A549 (cell line): Measurements from ENCODE around the gene PSMB9.

ENCODE experiments used
- CTCF ChIP-seq: fragments of >200 bp; sonication (Bioruptor Twin); formaldehyde crosslinking; IDR thresholded peaks from 3 replicates; pipeline ENCODE4 v1.5.1; 2016
- ESRRA ChIP-seq: fragments of 150-350 bp; IDR thresholded peaks from 2 replicates; pipeline ENCODE4 v1.6.1; 2014; ENCODE audit warnings: mild to moderate bottlenecking, low read length, borderline replicate concordance
- HMGXB4 ChIP-seq: fragments of 250-450 bp; sonication (Bioruptor Pico); IDR thresholded peaks from 2 replicates; pipeline ENCODE4 v1.5.0; 2021; ENCODE audit warnings: mild to moderate bottlenecking, moderate library complexity, borderline replicate concordance
- JUNB ChIP-seq: fragments of >200 bp; sonication (Bioruptor Twin); formaldehyde crosslinking; IDR thresholded peaks from 2 replicates; pipeline ENCODE4 v1.6.1; 2016
- POLR2A ChIP-seq: IDR thresholded peaks from 2 replicates; pipeline ENCODE4 v1.6.1; 2012; ENCODE audit warnings: mild to moderate bottlenecking, low read length
- RAD21 ChIP-seq, 2 experiments: fragments of >200 bp in 1 of 2; sonication (Bioruptor Twin) in 1 of 2; formaldehyde crosslinking in 1 of 2; IDR thresholded peaks in 1 of 2; conservative IDR thresholded peaks in 1 of 2; 2 replicates in 1 of 2; 3 replicates in 1 of 2; pipeline ENCODE4 v1.6.1; 2012 to 2018; ENCODE audit warnings: inconsistent platforms in 1 of 2
- RNF2 ChIP-seq: fragments of 200-600 bp; sonication (generic); IDR thresholded peaks from 2 replicates; pipeline ENCODE4 v1.6.1; 2016; ENCODE audit warnings: low read depth, mild to moderate bottlenecking, antibody characterized with exemption, moderate library complexity, borderline replicate concordance
- USF2 ChIP-seq: fragments of 450-650 bp; IDR thresholded peaks from 2 replicates; pipeline ENCODE4 v1.6.1; 2014; ENCODE audit warnings: antibody characterized with exemption
- ZNF302 ChIP-seq: fragments of 250-450 bp; sonication (Bioruptor Pico); IDR thresholded peaks from 2 replicates; pipeline ENCODE4 v1.9.0; 2021; ENCODE audit warnings: inconsistent platforms, mild to moderate bottlenecking, moderate library complexity

- no peak for TF ChIP-seq HMGXB4 (CRISPR knock-in tag)
- TF ChIP-seq RNF2, result no peak
- no peak for TF ChIP-seq POLR2A
- TF ChIP-seq CTCF, result no peak
- TF ChIP-seq ESRRA, result no peak
- no peak for TF ChIP-seq ZNF302
- TF ChIP-seq RAD21 (conservative IDR thresholded peaks at IDR 0.05 in 1 of 2, IDR thresholded peaks at IDR 0.05 in 1 of 2), result no peak
- TF ChIP-seq JUNB, result no peak
- no peak for TF ChIP-seq USF2
Measured at GRCh38 chr6:32847004-32847403, 7.0 kb upstream of the PSMB9 start.
